Stimulated activated CD8-positive, alpha-beta memory T cell treated with anti-CD3 and anti-CD28 coated beads, Interleukin-4, amount 100 ng/mL, for 4 hours (primary cell): ENCODE measurements around the gene FTCD.

Experiments used
- DNase-seq, 2 donors: peaks; one replicate each; pipeline ENCODE4 v3.0.0-alpha.2; 2020; ENCODE audit warnings: low read depth in 2 of 2, low spot score in 1 of 2

The FTCD gene

GRCh38 chr21:46093668-46094400 lies 61.5 kb downstream of the FTCD start:
- DNase-seq, result no peak

- no peak for DNase-seq
Observed at GRCh38 chr21:46092811-46093667, 62.3 kb downstream of the FTCD start.

GRCh38 chr21:46092026-46092764 lies 63.2 kb downstream of the FTCD start:
- DNase-seq, result no peak

GRCh38 chr21:46091631-46092025 lies 63.8 kb downstream of the FTCD start:
- no peak for DNase-seq

- DNase-seq, result no peak
Observed at GRCh38 chr21:46091118-46091517, 64.3 kb downstream of the FTCD start.

GRCh38 chr21:46089285-46089684 lies 66.1 kb downstream of the FTCD start:
- no peak for DNase-seq

GRCh38 chr21:46088189-46088588 lies 67.2 kb downstream of the FTCD start:
- DNase-seq, result no peak

- DNase-seq, result no peak
Observed at GRCh38 chr21:46087641-46088040, 67.7 kb downstream of the FTCD start.
